Lung (tissue), 12 donors: ENCODE results near the gene NDC1. TPM values are rescaled to one million over a fixed set of nuclear protein-coding genes. Genes with fewer than 3 reads are reported as not detected.

Experiments
- ATAC-seq: fragments of 200-7000 bp; cut with Tn5 transposase; one replicate; pipeline ENCODE4 v1.9.1; 2020; ENCODE audit warnings: moderate number of reproducible peaks; ENCODE audit not compliant: insufficient read depth, low FRiP score
- DNase-seq, 3 donors: peaks; one replicate each; pipeline ENCODE4 v3.0.0-alpha.2; 2013 to 2017
- H3K27ac ChIP-seq, 2 donors: one replicate each; pipeline ENCODE4 v1.5.1; 2013; ENCODE audit warnings: mild to moderate bottlenecking in 2 of 2, moderate library complexity in 2 of 2, control low read depth in 1 of 2, inconsistent platforms in 1 of 2, low read depth in 1 of 2, low read length in 1 of 2
- H3K27me3 ChIP-seq, 3 donors: one replicate each; pipeline ENCODE4 v1.5.1; 2013; ENCODE audit warnings: low read length in 2 of 3; ENCODE audit not compliant: control insufficient read depth in 3 of 3, insufficient read depth in 3 of 3
- H3K36me3 ChIP-seq, 4 donors: one replicate each; pipeline ENCODE4 v1.5.1; 2013; ENCODE audit warnings: low read length in 4 of 4, mild to moderate bottlenecking in 1 of 4, moderate library complexity in 1 of 4; ENCODE audit not compliant: control insufficient read depth in 4 of 4, insufficient read depth in 4 of 4
- H3K4me1 ChIP-seq, 5 donors: one replicate each; pipeline ENCODE4 v1.5.1; 2013; ENCODE audit warnings: low read length in 5 of 5, mild to moderate bottlenecking in 2 of 5, moderate library complexity in 1 of 5; ENCODE audit not compliant: control insufficient read depth in 5 of 5, insufficient read depth in 5 of 5
- H3K4me3 ChIP-seq: one replicate; pipeline ENCODE4 v1.5.1; 2013; ENCODE audit warnings: mild to moderate bottlenecking, control low read depth, moderate library complexity
- H3K9ac ChIP-seq, 2 donors: one replicate each; pipeline ENCODE4 v1.5.1; 2013; ENCODE audit warnings: low read length in 2 of 2, control low read depth in 1 of 2; ENCODE audit not compliant: insufficient read depth in 1 of 2
- H3K9me3 ChIP-seq, 4 donors: one replicate each; pipeline ENCODE4 v1.5.1; 2013; ENCODE audit warnings: low read length in 3 of 4, mild to moderate bottlenecking in 1 of 4, moderate library complexity in 1 of 4; ENCODE audit not compliant: control insufficient read depth in 4 of 4, insufficient read depth in 3 of 4
- CTCF ChIP-seq: IDR thresholded peaks from 2 replicates; pipeline ENCODE4 v1.5.1; 2012; ENCODE audit warnings: mild to moderate bottlenecking; ENCODE audit errors: control extremely low read depth, extremely low read depth
- WGBS, 2 donors: extraction: QIAGEN DNeasy Blood & Tissue Kit; methylation state at CpG; one replicate each; pipeline ENCODE4 v1.1.7; 2013; 5-methylcytosine and 5-hydroxymethylcytosine counted together
- polyA plus RNA-seq, 2 donors: library from polyadenylated mRNA; stranded (reverse); fragments of 200-250 nt; gene quantifications; one replicate each; pipeline ENCODE4 v1.2.1, GENCODE V29; 2013
- total RNA-seq, 2 donors: library from RNA; depleted of rRNA in 1 of 2; stranded (reverse); fragments of >200 nt in 1 of 2; gene quantifications; one replicate each; pipeline ENCODE4 v1.2.1, GENCODE V29; 2014 to 2021
- donor health status: control.
- donor health status: control.
- donor health status: Bipolar disorder and iron deficiency.
- donor health status: healthy.
- donor health status: DM: yes; HTN: yes; CAD: no.

NDC1 gene
- total and polyA plus RNA-seq, 4 donors, result 3.9 to 16.7 (median 7.6) TPM

- ATAC-seq (no peak), DNase-seq (no peak)
- 46 to 67% methylated on average over 2 of the region's 2 CpGs for WGBS, 2 donors
- Histone ChIP-seq H3K4me1 (no peaks in the 10 kb centered on the region), H3K27ac (no peak overlapping the region), H3K9me3 (no peaks in the 10 kb centered on the region), H3K9ac (no peak overlapping the region), H3K4me3 (no peak overlapping the region), H3K27me3 (peaks cover 0 to 11% (median 0%) of the 10 kb centered on the region in 3 donors), H3K36me3 (no peaks in the 10 kb centered on the region)
- no peak for TF ChIP-seq CTCF
Observed at GRCh38 chr1:53719469-53719868, 118.6 kb downstream of the NDC1 start.

- H3K9me3 ChIP-seq, result no peaks in the 10 kb centered on the region
- no peaks in the 10 kb centered on the region for H3K36me3 ChIP-seq
- no peak overlapping the region for H3K9ac ChIP-seq
- no peaks in the 10 kb centered on the region for H3K4me1 ChIP-seq
- 73 to 74% methylated on average over 2 of the region's 2 CpGs for WGBS, 2 donors
- no peak overlapping the region for H3K4me3 ChIP-seq
- ATAC-seq, result no peak
- H3K27ac ChIP-seq, result no peak overlapping the region
- H3K27me3 ChIP-seq, result peaks cover 0 to 8% (median 5%) of the 10 kb centered on the region in 3 donors
- DNase-seq, result peak in 2 of 3 donors; percentile 17 to 54
- no peak for TF ChIP-seq CTCF
Observed at GRCh38 chr1:53718443-53718842, 119.7 kb downstream of the NDC1 start.

GRCh38 chr1:53717025-53717804 is 120.9 kb downstream of the NDC1 start:
- 80 to 90% methylated on average over 6 of the region's 6 CpGs for WGBS, 2 donors
- H3K4me3 ChIP-seq, result no peak overlapping the region
- no peak overlapping the region for H3K27ac ChIP-seq
- no peaks in the 10 kb centered on the region for H3K36me3 ChIP-seq
- no peak for TF ChIP-seq CTCF
- H3K27me3 ChIP-seq, result peaks cover 0 to 8% (median 5%) of the 10 kb centered on the region in 3 donors
- H3K4me1 ChIP-seq, result no peaks in the 10 kb centered on the region
- no peaks in the 10 kb centered on the region for H3K9me3 ChIP-seq
- DNase-seq (no peak), ATAC-seq (no peak)
- no peak overlapping the region for H3K9ac ChIP-seq
